ENCODE data around the gene SAA2. TPM values are rescaled to one million over a fixed set of nuclear protein-coding genes. Genes with fewer than 3 reads are reported as not detected.

SAA2 gene
- total and polyA plus RNA-seq, 2 of the 4 experiments (the other 2 are of a cell fraction), result not detected

DNA sequence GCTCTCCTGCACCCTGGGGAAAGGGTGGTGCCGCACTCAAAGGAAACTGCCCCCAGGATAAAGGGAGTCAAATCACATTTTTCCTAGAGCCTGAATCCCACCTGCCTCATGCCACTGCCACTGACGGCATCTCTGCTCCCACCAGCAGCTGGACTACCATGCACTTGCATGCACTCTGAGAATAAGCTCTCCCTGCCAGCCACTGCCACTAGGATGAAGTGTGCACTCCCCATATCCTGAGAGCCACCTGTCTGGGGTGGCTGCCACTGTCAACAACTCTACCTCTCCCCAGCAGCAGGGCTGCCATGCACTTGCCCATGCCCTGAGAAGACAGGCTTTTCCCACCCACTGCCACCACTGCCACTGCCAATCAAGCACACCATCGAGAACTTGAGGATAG lies 44.2 kb downstream of the SAA2 start:
- Histone ChIP-seq H3K14ac (replicated peaks; ENCODE audit: low read depth, low read length) (no peak overlapping the region), H2BK120ac (ENCODE audit: low read depth, low read length) (no peak overlapping the region), H3K9me1 (ENCODE audit: insufficient read depth, low read length) (no peaks in the 10 kb centered on the region), H3K9me3 (ENCODE audit: control insufficient read depth, insufficient read depth, low read length) (no peaks in the 10 kb centered on the region), H3K56ac (ENCODE audit: extremely low read depth, insufficient read depth, low read length) (no peak overlapping the region; the same call in 1 of the 2 replicates), H3K27ac (ENCODE audit: insufficient read depth, low read length) (no peak overlapping the region), H3K27me3 (ENCODE audit: control insufficient read depth, insufficient read depth, low read length) (peaks cover 3% of the 10 kb centered on the region), H4K91ac (ENCODE audit: insufficient read depth, low read depth, low read length) (no peak overlapping the region), H4K8ac (ENCODE audit: low read depth in 2 of 2, low read length in 2 of 2) (no peak overlapping the region), H3K36me3 (ENCODE audit: control insufficient read depth, insufficient read depth, low read length) (no peaks in the 10 kb centered on the region), H3K4me1 (ENCODE audit: control insufficient read depth, insufficient read depth, low read length) (no peaks in the 10 kb centered on the region), H3K79me1 (ENCODE audit: low read depth in 1 of 2, low read length in 2 of 2) (no peaks in the 10 kb centered on the region), H2BK5ac (ENCODE audit: low read depth, low read length, poor library complexity, severe bottlenecking) (no peak overlapping the region), H3K9ac (ENCODE audit: low read depth, low read length) (no peak overlapping the region), H4K5ac (ENCODE audit: low read depth, low read length) (no peak overlapping the region), H2BK20ac (ENCODE audit: low read depth, low read length) (no peak overlapping the region), H2AFZ (replicated peaks; ENCODE audit: low read length, poor library complexity) (no peak overlapping the region), H3K18ac (ENCODE audit: low read depth, low read length) (no peak overlapping the region), H3K4me2 (ENCODE audit: low read depth, low read length) (no peak overlapping the region), H2AK5ac (ENCODE audit: low read depth, low read length) (no peak overlapping the region), H3K4ac (ENCODE audit: low read depth, low read length) (no peak overlapping the region), H2AK9ac (replicated peaks; ENCODE audit: low read depth, low read length, poor library complexity) (no peak overlapping the region), H3K23ac (ENCODE audit: low read depth, low read length) (no peak overlapping the region), H3K4me3 (ENCODE audit: insufficient read depth, low read depth, low read length) (no peak overlapping the region), H4K20me1 (ENCODE audit: insufficient read depth, low read length) (no peaks in the 10 kb centered on the region), H2BK15ac (ENCODE audit: low read depth, low read length) (no peak overlapping the region)
- ChIA-PET CTCF (interaction anchor here (0.7 to 1.2 kb wide), 2 partner anchors 13 to 14 kb away, joined by 3 to 5 read pairs; no protein-coding TSS in a partner anchor), POLR2A (ENCODE audit: unreplicated experiment) (no interaction called here)
- BruUV-seq (replicated peaks), result no TSS peak
- in situ Hi-C loops (cut with MboI; ENCODE audit: low sequenced_read_pairs), result no loop called here
- TF ChIP-seq RCOR1 (IDR thresholded peaks at IDR 0.05; ENCODE audit: insufficient replicate concordance, low read length) (no peak), CEBPB (IDR thresholded peaks at IDR 0.05; ENCODE audit: low read depth, low read length) (no peak), MAZ (IDR thresholded peaks at IDR 0.05; ENCODE audit: borderline replicate concordance, low read depth, low read length) (no peak), NFE2L2 (IDR thresholded peaks at IDR 0.05; ENCODE audit: low read depth, low read length) (no peak), POLR2A (IDR thresholded peaks at IDR 0.05; ENCODE audit: low read depth, low read length) (no peak), SMC3 (IDR thresholded peaks at IDR 0.05; ENCODE audit: low read depth, low read length) (no peak), MAFK (IDR thresholded peaks at IDR 0.05; ENCODE audit: low read depth, low read length) (no peak), RAD21 (IDR thresholded peaks at IDR 0.05; ENCODE audit: low read length) (no peak)
- TF ChIP-seq, protein P1, sequence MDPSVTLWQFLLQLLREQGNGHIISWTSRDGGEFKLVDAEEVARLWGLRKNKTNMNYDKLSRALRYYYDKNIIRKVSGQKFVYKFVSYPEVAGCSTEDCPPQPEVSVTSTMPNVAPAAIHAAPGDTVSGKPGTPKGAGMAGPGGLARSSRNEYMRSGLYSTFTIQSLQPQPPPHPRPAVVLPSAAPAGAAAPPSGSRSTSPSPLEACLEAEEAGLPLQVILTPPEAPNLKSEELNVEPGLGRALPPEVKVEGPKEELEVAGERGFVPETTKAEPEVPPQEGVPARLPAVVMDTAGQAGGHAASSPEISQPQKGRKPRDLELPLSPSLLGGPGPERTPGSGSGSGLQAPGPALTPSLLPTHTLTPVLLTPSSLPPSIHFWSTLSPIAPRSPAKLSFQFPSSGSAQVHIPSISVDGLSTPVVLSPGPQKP (IDR thresholded peaks at IDR 0.05; ENCODE audit: borderline replicate concordance, low read depth, low read length), result no peak
- TF ChIP-seq, protein P2, sequence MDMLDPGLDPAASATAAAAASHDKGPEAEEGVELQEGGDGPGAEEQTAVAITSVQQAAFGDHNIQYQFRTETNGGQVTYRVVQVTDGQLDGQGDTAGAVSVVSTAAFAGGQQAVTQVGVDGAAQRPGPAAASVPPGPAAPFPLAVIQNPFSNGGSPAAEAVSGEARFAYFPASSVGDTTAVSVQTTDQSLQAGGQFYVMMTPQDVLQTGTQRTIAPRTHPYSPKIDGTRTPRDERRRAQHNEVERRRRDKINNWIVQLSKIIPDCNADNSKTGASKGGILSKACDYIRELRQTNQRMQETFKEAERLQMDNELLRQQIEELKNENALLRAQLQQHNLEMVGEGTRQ (IDR thresholded peaks at IDR 0.05; ENCODE audit: low read depth, low read length), result no peak
- dilution Hi-C loops (cut with HindIII; ENCODE audit: low sequenced_read_pairs, unreplicated experiment), result no loop called here
- ATAC-seq (ENCODE audit: low read depth), result no peak
- intact Hi-C loops (cut with micrococcal nuclease), result loop anchor here (5.0 kb wide), 1 partner anchor 212 kb away; no protein-coding TSS in a partner anchor
- 92% methylated on average over 1 of the region's 3 CpGs; no CpG with 5 or more reads in 1 of the 2 experiments for WGBS, 2 experiments (ENCODE audit: extremely low coverage in 2 of 2, insufficient read length in 1 of 2)
- no peak for DNase-seq

Measured in IMR-90 (cell line).